ENCODE measurements around the gene LGR4.
"Not testable (repeated sequence)": the region's sequence is repeated elsewhere in the genome, so short reads cannot be mapped to it uniquely, and the experiment has no call there.

LGR4 gene, protein sequence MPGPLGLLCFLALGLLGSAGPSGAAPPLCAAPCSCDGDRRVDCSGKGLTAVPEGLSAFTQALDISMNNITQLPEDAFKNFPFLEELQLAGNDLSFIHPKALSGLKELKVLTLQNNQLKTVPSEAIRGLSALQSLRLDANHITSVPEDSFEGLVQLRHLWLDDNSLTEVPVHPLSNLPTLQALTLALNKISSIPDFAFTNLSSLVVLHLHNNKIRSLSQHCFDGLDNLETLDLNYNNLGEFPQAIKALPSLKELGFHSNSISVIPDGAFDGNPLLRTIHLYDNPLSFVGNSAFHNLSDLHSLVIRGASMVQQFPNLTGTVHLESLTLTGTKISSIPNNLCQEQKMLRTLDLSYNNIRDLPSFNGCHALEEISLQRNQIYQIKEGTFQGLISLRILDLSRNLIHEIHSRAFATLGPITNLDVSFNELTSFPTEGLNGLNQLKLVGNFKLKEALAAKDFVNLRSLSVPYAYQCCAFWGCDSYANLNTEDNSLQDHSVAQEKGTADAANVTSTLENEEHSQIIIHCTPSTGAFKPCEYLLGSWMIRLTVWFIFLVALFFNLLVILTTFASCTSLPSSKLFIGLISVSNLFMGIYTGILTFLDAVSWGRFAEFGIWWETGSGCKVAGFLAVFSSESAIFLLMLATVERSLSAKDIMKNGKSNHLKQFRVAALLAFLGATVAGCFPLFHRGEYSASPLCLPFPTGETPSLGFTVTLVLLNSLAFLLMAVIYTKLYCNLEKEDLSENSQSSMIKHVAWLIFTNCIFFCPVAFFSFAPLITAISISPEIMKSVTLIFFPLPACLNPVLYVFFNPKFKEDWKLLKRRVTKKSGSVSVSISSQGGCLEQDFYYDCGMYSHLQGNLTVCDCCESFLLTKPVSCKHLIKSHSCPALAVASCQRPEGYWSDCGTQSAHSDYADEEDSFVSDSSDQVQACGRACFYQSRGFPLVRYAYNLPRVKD

DNA sequence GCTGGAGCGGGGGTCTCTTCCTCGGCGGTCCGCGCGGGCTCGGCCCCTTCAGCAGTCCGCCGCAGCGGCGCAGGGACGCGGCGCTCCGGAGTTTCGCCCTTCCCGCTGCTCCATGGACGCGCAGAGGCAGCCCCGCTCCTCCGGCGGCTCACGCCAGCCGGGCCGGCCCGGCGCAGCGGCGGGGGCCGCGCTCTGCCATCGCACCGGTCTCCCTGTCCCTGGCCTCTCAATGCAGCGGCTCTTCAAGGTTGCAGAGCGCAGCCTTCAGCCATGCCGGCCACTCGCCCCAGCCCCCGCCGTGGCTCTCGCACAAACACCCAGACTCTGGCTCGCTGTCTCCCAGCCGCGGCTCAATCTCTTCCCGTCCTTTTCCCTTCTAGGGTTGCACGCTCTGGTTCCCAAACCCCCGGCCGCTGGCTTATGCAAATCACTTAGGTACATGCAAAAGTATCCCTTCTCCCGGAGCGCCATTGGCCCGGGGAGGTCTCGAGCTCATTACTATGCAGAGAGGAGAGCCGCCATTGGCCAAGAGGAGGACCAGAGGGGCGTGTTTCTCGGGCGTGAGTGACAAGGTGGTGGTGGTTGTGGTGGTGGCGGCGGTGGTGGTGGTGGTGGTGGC lies at the start of gene LGR4:
Gene LGR4 (minus strand): TSS at position 393 of the 619 bp plus-strand sequence. CDS start 488 bp downstream, outside the sequence.
- peak; percentile 78 for DNase-seq

DNA sequence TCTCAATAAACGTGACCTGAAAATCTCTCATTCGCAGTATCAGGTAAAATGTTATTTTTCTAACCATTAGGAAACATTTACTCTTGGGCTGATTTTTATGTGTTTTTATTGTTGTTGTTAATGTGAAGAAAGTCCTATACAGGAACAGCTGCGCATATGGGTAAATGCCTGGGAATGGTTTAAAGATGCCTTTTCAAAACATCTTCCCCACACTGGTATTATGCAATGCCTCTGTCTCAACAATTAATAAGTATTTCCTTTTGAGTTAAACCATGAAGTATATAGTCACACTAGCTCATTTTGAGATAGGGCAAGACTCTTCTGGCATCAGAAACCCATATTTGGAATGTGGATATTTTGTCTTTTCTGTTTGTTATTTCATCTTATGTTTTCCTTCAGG lies 47.6 kb upstream of the LGR4 start:
- no peak for DNase-seq

DNA sequence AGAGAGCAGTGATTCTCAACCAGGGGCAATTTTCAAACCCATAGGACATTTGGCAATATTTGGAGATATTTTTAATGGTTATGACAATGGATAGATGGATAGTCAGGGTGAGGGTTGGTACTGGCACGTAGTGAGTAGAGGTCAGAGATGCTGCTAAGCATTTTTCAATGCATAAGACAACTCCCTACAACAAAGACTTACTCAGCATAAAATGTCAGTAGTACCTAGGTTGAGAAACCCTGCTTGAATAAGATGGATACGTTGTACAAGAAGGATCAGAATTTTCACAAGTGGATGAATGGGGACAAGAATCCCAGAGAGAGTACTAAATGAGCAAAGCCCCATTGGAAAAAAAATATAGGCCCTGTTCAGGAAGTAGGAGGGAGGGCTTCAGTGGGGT lies 45.9 kb upstream of the LGR4 start:
- no peak for DNase-seq

DNA sequence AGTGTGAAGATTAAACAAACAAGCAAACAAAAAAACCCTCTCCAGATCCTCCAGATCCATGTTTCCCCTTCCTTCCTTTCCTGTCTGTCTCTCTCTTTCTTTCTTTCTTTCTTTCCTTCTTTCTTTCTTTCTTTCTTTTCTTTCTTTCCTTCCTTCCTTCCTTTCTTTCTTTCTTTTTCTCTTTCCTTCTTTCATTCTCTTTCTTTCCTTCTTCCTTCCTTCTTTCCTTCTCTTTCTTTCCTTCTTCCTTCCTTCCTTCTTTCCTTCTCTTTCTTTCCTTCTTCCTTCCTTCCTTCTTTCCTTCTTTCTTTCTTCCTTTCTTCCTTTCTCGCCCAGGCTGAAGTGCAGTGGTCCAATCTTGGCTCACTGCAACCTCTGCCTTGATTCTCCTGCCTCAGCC lies 44.9 kb upstream of the LGR4 start:
- DNase-seq = not testable (repeated sequence)

DNA sequence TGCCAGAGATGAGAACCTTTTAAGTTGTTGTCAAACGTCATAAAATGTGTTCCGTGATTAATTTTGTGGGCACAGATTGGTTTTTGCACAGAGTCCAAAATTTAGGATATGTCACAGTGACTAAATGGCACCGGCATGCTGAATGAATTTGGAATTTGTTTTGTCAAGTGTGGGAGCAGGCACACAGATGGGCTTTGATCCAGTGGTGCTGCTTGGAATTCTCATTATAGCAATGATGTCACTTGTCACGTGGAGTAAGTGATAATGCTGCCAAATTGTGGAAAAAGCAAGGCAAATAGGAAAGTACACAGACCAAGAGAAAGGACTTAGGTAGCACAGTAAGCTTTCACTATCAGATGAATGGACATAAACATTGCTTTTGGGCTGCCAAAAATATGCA lies 42.0 kb upstream of the LGR4 start:
- DNase-seq = no peak

DNA sequence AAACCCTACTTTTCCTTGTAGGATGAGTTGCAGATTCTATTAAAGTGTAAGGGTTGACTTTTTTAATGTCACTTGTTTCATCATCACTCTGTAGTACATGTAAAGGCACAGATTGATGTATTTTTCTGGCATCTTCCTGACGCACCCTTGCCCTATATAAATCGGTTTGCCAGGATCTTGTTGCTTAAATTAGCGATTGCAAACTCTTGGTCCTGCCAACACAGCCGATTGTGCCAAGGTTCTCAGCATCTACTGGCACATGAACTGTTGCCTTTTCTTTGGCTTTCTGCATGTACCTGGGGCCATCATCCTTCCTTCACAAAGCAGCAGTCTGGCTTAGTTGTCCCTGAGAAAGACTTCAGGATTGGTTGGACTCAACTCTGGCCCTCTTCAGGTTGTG lies 41.5 kb upstream of the LGR4 start:
- no peak for DNase-seq

DNA sequence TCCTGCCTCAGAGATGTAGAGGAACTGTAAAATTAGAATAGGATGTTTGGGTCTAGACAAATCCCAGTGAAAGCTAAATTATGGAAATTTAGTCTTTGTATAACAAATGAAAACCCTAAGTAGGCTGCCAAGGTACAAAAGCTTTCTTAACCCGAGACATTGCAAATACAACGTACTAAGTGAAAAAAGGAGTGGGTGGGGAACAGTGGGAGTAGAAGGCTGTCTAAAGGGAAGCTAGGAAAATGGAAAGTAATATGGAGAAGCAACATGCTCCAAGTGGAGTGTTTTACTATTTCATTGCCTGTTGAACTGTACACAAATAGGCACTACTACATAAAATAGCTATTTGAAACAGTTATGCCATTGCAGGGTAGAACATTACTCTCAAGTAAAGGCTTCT lies 40.8 kb upstream of the LGR4 start:
- no peak for DNase-seq

DNA sequence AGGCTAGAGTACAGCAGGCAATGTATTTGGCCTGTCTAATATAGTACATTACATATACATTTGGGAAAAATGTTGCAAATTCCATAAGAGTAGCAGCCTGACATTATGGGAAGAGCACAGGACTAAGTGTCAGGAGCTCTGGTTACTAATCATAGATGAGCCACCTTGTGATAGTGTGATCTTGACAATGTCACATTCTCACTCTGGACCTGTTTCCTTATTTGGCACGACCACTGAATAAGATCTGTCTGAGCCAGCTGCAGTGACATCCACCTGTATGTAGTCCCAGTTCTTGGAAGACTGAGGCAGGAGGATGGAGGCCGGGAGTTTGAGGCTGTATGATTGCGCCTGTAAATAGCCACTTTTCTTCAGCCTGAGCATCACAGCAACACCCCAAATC lies 39.6 kb upstream of the LGR4 start:
- no peak for DNase-seq

DNA sequence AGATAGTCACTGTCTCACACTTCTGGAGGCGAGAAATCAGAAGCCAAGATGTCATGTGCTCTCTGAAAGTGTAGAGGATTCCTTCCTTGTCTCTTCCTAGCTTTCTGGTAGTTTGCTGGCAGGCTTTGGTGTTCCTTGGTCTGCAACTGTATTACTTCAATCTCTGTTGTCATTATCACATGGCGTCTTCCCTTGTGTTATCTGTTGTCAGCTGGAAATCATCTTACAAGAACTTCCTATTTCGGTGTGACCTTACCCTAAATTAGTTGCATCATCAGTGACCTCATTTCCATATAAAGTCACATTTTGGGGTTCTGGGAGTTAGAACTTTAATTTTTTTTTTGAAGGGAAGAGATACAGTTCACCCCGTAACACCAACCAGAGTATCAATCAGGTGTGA lies 37.3 kb upstream of the LGR4 start:
- no peak for DNase-seq

DNA sequence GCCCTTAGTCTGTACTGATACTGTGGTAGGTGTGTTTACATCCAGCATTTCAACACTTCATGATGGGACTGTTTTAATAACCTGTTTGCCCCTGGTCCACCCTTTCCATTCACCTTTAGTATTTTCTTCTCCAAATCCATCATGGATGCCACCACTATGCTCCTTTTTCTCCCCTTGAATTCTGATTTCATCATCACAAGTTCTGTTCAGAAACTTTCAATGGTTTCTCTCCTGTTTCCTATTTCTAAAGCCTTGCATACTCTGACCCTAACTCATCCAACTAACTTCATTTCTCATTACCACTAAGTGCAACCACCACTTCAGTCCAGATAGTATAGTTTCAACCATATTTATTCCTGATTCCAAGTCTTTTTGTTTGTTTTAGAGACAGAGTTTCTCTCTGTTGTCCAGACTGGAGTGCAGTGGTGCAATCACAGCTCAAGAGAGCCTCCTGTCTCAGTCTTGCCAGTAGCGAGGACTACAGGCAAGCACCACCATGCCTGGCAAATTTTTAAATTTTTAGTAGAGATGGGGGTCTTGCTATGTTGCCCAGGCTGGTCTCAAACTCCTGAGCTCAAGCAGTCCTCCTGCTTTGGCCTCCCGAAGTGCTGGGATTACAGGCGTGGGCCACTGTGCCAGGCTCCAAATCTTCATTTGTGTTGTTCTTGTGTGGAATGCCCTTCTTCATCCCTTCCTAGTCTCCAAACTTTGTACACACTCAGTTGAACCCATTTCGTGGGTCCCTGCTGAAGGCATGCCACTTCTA lies 35.1 kb upstream of the LGR4 start:
- no peak for DNase-seq

DNA sequence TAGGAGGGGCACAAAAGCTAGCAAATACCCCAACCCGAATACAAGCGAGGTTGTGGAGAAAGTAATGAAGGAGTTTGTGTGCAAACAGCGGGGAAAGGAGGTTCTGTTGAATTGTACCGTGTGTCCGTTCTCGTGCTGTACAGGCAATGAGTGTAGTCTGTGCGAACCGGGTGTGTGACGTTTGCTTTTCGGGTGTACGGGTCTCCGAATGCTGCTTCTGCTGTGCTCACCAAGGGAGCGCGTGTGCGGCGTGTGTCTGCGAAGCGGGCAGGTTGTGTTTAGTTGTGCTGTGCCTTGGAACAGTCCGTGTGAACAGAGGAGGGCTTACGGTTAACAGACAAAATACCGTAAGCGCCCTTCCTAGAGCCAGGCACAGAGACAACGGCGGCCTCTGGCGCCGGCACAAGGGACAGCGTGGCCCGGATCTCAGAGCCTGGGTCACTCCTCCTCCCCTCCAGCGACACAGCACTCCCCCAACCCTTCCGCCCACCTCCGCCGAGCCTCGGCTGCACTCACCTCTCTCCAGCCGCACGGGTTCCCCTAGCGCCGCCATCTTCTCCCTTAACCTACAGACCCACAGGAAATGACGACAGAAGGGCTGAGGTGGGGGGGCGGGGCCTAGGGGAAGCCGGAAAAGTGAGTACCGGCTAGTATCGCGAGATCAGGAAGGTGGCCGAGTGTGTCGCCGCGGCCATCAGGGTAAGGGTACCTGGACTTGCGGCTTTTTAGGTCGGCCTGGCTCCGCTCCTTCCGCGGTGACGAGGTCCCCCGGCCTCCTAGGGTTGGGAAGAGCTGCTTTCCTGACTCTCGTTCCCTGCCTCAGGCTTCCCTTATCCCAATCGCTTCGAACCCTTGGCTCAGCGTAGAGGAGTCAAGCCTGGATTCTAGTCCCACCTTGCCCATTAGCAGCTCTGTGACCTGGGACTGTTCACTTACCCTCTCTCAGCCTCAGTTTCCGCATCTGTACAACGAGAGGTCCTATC lies 33.9 kb upstream of the LGR4 start, which contains the start of gene LIN7C:
Gene LIN7C (minus strand): TSS at position 570 of the 983 bp plus-strand sequence. CDS start 17 bp downstream, at position 553.
- DNase-seq = peak; percentile 95

DNA sequence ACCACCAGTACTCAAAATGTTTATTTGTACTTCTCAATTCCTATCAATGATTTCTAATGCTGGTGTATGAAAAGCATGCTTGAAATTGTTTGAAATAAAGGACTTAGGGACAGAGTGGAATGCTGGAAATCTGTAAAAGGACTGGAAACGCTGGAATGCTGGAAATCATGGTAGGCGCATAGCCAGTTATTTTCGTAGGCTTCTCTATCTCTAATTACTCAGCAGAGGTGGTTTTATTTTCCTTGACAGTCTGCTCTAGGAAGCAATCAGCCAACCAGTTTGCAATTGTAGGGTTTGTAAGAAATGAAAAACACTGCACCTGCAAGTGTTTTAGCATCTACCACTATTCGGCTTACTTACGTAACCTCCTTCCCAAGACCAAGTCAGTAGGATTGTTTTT lies 33.2 kb upstream of the LGR4 start:
- no peak for DNase-seq

DNA sequence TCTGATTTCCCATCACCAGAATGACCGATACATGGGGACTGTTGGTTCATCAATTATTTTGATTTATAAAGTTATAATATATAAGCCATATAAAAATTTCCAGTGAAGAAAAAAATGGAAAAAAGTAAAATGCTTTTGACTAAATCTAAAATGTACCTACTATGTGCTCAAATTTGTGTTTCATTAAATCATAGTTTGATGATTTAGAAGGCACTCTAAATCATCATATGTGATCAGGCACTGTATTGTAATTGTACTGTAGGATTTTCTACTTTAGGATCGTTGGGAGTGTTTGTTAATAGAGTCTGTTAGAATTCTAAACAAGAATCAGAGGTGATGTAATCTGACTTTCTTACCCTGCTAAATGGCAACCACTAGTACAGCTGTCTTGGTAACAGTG lies 31.6 kb upstream of the LGR4 start:
- no peak for DNase-seq

DNA sequence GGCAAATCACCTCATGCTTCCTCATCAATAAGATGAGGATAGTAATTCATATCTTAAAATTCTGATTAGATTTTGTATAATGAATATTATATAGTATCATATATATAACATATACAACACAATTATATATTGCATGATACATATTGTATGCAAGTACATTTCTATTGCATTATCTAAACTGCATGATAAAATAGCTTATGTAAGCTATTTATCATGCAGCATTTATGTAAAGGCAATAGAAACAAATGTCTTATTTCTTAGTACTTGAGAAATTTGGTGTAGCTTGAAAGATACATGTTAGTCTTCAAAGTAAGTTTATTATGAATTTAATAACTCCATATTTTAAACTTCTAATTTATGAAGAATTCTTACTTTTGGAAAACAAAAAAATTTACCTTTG lies 28.5 kb upstream of the LGR4 start:
- DNase-seq = no peak

DNA sequence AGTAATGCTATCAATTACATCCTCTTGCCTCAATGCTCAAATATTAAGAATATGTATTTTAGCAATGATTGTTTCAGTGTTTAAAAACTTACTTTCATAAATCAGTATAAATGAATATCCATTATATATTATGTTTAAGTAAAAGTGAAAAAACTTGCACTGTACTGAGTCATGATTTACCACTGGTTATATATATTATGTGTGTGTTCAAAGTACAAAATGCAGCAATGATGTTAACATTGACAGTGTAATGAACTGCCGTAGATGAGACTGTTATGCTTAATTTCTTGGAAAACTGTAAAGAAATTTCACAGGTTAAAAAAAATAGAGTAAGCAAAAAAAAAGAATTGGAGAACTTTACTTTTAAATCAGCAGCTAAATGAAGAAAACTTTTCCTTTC lies 25.3 kb upstream of the LGR4 start:
- DNase-seq = no peak

DNA sequence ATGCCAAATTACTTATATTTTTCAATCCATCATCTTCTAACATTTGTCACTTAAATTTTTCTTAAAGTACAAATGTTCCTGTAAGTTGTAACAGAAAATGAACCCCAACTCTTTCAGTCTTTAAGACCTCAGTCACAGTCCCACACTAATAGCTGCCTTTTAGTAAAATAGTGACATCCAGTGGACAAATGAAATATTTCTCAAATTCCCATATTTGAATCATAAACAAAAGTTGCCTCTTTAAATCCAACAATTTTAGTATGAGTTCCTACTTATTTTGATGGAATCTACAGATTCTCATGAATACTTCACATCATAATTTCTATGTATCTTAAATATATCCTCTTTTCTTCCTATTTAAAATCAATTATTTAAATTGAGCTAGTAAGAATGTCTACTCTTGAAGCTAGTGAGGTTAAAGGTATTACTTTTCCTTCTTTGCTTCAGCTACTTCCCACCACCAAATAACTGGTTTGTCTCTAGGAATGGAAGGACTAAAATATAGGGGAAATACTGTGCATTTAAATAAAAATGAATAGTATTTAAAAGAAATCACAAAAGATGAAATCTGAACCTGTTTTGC lies 24.8 kb upstream of the LGR4 start:
- DNase-seq = no peak

DNA sequence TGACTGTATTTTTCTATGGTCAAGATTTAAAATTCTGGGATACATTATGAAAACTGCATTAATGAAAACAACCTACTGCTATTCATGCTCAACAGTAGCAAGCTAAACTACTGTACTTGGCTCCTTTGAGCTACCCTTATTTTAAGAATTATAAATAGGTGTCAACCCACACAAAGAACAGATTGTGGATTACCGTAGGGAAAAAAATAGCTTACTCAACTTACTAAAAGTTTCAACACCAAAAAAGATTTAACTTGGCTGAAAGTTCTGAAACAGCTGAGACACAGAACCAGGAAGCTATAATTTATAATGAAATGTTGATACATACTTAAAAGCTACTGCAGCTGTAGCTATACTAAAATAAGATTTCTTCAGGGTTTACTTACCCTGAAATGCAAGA lies 23.9 kb upstream of the LGR4 start:
- no peak for DNase-seq

DNA sequence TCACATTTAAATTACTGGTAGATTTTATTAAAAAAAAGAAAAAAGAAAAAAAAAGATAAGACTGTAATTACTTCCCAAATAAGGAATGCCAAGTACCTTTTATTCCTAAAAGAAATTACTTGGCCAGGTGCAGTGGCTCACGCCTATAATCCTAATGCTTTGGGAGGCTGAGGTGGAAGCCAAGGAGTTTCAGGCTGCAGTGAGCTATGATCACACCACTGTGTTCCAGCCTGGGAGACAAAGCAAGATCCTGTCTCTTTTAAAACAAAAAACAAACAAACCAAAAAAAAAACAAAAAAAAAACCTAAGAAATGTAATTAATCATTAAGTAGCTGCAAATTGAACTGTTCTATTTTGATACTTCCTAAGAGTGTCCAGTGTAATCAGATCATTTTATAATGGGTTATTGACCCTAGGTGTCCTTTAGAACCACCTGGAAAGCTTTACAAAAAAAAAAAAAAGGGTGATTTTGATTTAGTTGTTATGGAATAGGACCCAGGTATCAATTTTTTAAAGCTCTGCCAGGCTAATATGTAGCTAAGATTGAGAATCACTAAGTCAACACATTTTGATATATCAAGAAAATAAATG lies 23.2 kb upstream of the LGR4 start:
- no peak for DNase-seq

DNA sequence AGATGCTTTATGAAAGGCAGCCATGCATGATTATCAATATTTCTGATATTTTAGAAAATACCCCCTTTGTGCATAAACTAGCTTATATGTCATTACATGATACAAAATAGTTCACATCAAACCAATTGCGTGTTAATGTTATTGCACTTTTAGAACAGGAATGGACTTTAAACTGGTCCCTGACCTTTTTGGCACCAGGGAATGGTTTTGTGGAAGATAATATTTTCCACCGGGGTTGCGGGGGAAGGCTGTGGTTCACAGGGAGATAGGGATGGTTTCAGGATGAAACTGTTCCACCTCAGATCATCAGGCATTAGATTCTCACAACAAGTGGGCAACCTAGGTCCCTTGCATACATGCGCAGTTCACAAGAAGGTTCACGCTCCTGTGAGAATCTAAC lies 16.5 kb upstream of the LGR4 start:
- DNase-seq = no peak

DNA sequence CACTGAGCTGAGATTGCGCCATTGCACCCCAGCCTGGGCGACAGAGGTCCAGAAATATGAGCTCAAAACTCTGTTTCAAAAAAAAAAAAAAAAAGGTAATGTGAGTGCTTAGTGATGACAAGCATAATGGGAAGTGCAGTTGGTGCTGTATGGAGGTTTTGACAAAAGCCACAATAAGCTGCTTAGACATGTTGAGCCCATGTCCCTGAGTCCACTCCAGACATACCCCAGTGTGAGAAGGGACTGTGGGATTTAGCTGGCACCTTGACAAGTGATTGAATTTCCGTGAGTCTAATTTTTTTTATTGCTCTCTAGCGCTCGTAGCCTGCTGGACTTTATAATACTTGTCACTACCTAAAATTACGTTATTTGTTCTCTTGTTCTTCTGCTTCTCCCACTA lies 15.1 kb upstream of the LGR4 start:
- no peak for DNase-seq
